ENCODE data around the gene SMYD3.

The SMYD3 gene

DNA sequence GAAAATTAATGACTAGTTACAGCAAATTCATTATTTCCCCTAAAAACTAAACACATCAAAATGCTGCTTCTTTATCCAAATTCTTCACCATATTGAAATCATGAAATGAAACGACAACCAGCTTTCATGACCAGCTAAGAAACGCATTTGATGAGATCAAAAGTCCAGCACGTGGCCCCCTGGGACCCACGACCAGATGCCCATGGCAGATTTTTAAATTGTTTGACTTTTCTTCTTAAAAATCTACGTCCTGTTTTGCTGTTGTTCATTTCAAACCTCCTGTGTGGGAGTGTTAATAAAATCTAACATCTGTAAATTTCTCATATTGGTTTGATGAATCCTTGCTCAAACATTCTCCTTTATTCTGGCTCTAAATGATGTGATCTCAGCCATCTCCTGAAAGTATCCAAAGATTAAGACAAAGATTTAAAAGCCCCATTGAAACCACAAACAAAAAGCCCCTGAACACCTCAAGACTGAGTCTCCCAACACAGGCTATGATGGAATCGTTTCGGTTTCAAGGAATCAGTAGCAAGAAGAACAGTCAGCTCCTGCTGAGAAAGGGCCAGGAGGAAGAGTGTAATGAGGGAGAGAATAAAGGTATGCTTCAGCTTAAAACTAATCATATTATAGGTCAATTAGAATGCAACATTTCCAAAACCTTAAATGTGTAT, 523.6 kb downstream of the SMYD3 start:
- H3K79me2 ChIP-seq (ENCODE audit: low read length) = no peaks in the 10 kb centered on the region

DNA sequence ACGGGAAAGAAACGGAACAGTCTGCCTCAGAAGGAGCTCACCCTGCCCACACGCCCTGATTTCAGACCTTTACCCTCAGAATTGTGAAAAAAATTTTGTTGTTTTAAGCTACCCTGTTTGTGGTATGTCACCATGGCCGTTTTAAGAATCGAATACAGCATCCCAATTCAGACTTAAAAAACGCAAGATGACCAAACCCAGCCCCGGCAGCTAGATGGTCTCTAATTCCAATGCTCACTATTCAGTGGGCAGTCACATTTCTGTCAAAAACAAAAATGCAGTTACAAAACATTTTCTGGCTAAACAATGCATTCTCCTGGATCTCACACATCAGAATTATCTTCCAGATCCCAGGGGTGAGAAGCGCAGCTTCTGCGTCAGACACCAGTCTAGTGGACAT, 527.5 kb downstream of the SMYD3 start:
- Histone ChIP-seq H3K4me2 (ENCODE audit: low read depth, low read length) (no peak overlapping the region), H2AFZ (ENCODE audit: low read length) (no peak overlapping the region), H3K9me2 (replicated peaks; ENCODE audit: insufficient read depth, low read length) (no peaks in the 10 kb centered on the region), H3K79me2 (ENCODE audit: low read length) (no peaks in the 10 kb centered on the region), H3K27ac (ENCODE audit: low read length) (no peak overlapping the region), H3F3A (ENCODE audit: insufficient read depth, low read length) (no peaks in the 10 kb centered on the region), H3K36me3 (replicated peaks; ENCODE audit: insufficient read depth, low read length) (no peaks in the 10 kb centered on the region), H3K9ac (ENCODE audit: low read length) (no peak overlapping the region), H3K9me3 (replicated peaks; ENCODE audit: insufficient read depth, low read length) (no peaks in the 10 kb centered on the region), H3K4me1 (ENCODE audit: low read length) (no peaks in the 10 kb centered on the region), H4K20me1 (ENCODE audit: insufficient read depth, low read length) (no peaks in the 10 kb centered on the region), H3K27me3 (replicated peaks; ENCODE audit: insufficient read depth, low read length) (no peaks in the 10 kb centered on the region), H3K4me3 (ENCODE audit: low read length) (no peak overlapping the region)
- TF ChIP-seq EZH2phosphoT487 (IDR thresholded peaks at IDR 0.05; ENCODE audit: low read length) (no peak), EZH2 (optimal IDR thresholded peaks at IDR 0.05; ENCODE audit: low read depth, low read length) (no peak)
- no peak for DNase-seq

More for the DNA sequence above, 523.6 kb downstream of the SMYD3 start:
- Histone ChIP-seq H3K4me2 (ENCODE audit: low read depth, low read length) (no peak overlapping the region), H4K20me1 (ENCODE audit: insufficient read depth, low read length) (no peaks in the 10 kb centered on the region), H3K27ac (ENCODE audit: low read length) (no peak overlapping the region), H3K4me1 (ENCODE audit: low read length) (no peaks in the 10 kb centered on the region), H3F3A (ENCODE audit: insufficient read depth, low read length) (no peaks in the 10 kb centered on the region), H3K9ac (ENCODE audit: low read length) (no peak overlapping the region), H2AFZ (ENCODE audit: low read length) (no peak overlapping the region), H3K36me3 (replicated peaks; ENCODE audit: insufficient read depth, low read length) (no peaks in the 10 kb centered on the region), H3K9me2 (replicated peaks; ENCODE audit: insufficient read depth, low read length) (no peaks in the 10 kb centered on the region), H3K4me3 (ENCODE audit: low read length) (no peak overlapping the region), H3K27me3 (replicated peaks; ENCODE audit: insufficient read depth, low read length) (no peaks in the 10 kb centered on the region), H3K9me3 (replicated peaks; ENCODE audit: insufficient read depth, low read length) (no peaks in the 10 kb centered on the region)
- DNase-seq = no peak
- TF ChIP-seq EZH2 (optimal IDR thresholded peaks at IDR 0.05; ENCODE audit: low read depth, low read length) (no peak), EZH2phosphoT487 (IDR thresholded peaks at IDR 0.05; ENCODE audit: low read length) (no peak)
- TF ChIP-seq, protein P1, sequence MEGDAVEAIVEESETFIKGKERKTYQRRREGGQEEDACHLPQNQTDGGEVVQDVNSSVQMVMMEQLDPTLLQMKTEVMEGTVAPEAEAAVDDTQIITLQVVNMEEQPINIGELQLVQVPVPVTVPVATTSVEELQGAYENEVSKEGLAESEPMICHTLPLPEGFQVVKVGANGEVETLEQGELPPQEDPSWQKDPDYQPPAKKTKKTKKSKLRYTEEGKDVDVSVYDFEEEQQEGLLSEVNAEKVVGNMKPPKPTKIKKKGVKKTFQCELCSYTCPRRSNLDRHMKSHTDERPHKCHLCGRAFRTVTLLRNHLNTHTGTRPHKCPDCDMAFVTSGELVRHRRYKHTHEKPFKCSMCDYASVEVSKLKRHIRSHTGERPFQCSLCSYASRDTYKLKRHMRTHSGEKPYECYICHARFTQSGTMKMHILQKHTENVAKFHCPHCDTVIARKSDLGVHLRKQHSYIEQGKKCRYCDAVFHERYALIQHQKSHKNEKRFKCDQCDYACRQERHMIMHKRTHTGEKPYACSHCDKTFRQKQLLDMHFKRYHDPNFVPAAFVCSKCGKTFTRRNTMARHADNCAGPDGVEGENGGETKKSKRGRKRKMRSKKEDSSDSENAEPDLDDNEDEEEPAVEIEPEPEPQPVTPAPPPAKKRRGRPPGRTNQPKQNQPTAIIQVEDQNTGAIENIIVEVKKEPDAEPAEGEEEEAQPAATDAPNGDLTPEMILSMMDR (IDR thresholded peaks at IDR 0.05; ENCODE audit: low read length) = no peak

DNA sequence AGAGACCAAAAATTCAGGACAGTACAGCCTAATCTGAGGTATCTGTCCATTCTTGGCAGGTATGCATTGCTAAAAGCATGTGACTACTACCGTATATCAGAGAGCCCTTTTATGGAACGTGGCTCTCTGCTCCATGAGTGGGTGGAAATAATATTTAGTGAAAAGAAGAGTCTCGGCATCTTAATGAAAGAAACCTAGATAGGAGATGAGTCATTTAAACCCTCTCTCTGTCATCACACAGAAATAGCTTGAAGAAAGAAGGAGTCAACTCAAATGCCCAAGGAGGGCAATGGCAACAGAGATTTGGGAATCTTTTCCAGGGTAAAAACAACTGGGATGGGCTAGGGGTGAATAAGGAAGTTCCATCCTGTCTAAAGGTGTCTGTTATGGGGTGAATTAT, 528.2 kb downstream of the SMYD3 start:
- Histone ChIP-seq H3F3A (ENCODE audit: insufficient read depth, low read length) (no peaks in the 10 kb centered on the region), H3K36me3 (replicated peaks; ENCODE audit: insufficient read depth, low read length) (no peaks in the 10 kb centered on the region), H3K4me3 (ENCODE audit: low read length) (no peak overlapping the region), H3K27ac (ENCODE audit: low read length) (no peak overlapping the region), H3K79me2 (ENCODE audit: low read length) (no peaks in the 10 kb centered on the region), H3K4me2 (ENCODE audit: low read depth, low read length) (no peak overlapping the region), H3K27me3 (replicated peaks; ENCODE audit: insufficient read depth, low read length) (no peaks in the 10 kb centered on the region), H3K9ac (ENCODE audit: low read length) (no peak overlapping the region), H4K20me1 (ENCODE audit: insufficient read depth, low read length) (no peaks in the 10 kb centered on the region), H3K4me1 (ENCODE audit: low read length) (no peaks in the 10 kb centered on the region), H3K9me3 (replicated peaks; ENCODE audit: insufficient read depth, low read length) (no peaks in the 10 kb centered on the region), H2AFZ (ENCODE audit: low read length) (no peak overlapping the region), H3K9me2 (replicated peaks; ENCODE audit: insufficient read depth, low read length) (no peaks in the 10 kb centered on the region)
- TF ChIP-seq EZH2 (optimal IDR thresholded peaks at IDR 0.05; ENCODE audit: low read depth, low read length) (no peak), EZH2phosphoT487 (IDR thresholded peaks at IDR 0.05; ENCODE audit: low read length) (no peak)
- TF ChIP-seq, protein P1 (IDR thresholded peaks at IDR 0.05; ENCODE audit: low read length) = no peak
- no peak for DNase-seq

DNA sequence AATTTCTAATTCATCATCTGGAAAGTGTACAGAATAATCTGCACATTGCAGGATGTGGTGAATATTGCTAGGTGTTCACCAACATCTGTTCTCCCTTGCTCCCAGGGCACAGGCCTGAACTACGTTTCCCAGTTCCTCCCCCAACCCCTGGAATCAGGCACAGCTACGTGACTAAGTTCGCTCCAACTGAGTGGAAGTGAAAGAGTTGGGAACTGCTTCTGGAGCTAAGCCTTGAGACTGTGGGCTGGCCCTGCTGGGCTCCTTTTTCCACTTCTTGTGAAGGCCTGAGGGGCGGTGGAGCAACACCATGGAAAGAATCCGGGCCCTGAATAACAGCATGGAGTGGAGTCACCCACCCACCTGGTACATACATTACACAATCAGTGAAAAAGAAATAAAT, 534.6 kb downstream of the SMYD3 start:
- no peaks in the 10 kb centered on the region for H4K20me1 ChIP-seq (ENCODE audit: insufficient read depth, low read length)
- no peak overlapping the region for H3K27ac ChIP-seq (ENCODE audit: low read length)
- no peaks in the 10 kb centered on the region for H3F3A ChIP-seq (ENCODE audit: insufficient read depth, low read length)
- DNase-seq = no peak
- no peaks in the 10 kb centered on the region for H3K4me1 ChIP-seq (ENCODE audit: low read length)
- no peak overlapping the region for H3K9ac ChIP-seq (ENCODE audit: low read length)
- no peaks in the 10 kb centered on the region for H3K27me3 ChIP-seq (replicated peaks; ENCODE audit: insufficient read depth, low read length)
- H3K4me3 ChIP-seq (ENCODE audit: low read length) = no peak overlapping the region
- no peaks in the 10 kb centered on the region for H3K79me2 ChIP-seq (ENCODE audit: low read length)
- no peaks in the 10 kb centered on the region for H3K9me3 ChIP-seq (replicated peaks; ENCODE audit: insufficient read depth, low read length)
- H3K4me2 ChIP-seq (ENCODE audit: low read depth, low read length) = no peak overlapping the region
- H2AFZ ChIP-seq (ENCODE audit: low read length) = no peak overlapping the region
- H3K9me2 ChIP-seq (replicated peaks; ENCODE audit: insufficient read depth, low read length) = no peaks in the 10 kb centered on the region
- no peaks in the 10 kb centered on the region for H3K36me3 ChIP-seq (replicated peaks; ENCODE audit: insufficient read depth, low read length)
- TF ChIP-seq EZH2phosphoT487 (IDR thresholded peaks at IDR 0.05; ENCODE audit: low read length) = no peak
- TF ChIP-seq, protein P1 (IDR thresholded peaks at IDR 0.05; ENCODE audit: low read length) = no peak
- TF ChIP-seq EZH2 (optimal IDR thresholded peaks at IDR 0.05; ENCODE audit: low read depth, low read length) = no peak
